GM18867 (cell line): Measurements from ENCODE around the gene RBM33.
"Not testable (repeated sequence)": the region's sequence is repeated elsewhere in the genome, so short reads cannot be mapped to it uniquely, and the experiment has no call there.

ENCODE experiments used
- ATAC-seq: cut with Tn5 transposase; IDR thresholded peaks from one replicate; pipeline ENCODE4 v1.9.1; 2021; ENCODE audit warnings: mild to moderate bottlenecking, moderate library complexity; ENCODE audit not compliant: unreplicated experiment

Gene RBM33

DNA sequence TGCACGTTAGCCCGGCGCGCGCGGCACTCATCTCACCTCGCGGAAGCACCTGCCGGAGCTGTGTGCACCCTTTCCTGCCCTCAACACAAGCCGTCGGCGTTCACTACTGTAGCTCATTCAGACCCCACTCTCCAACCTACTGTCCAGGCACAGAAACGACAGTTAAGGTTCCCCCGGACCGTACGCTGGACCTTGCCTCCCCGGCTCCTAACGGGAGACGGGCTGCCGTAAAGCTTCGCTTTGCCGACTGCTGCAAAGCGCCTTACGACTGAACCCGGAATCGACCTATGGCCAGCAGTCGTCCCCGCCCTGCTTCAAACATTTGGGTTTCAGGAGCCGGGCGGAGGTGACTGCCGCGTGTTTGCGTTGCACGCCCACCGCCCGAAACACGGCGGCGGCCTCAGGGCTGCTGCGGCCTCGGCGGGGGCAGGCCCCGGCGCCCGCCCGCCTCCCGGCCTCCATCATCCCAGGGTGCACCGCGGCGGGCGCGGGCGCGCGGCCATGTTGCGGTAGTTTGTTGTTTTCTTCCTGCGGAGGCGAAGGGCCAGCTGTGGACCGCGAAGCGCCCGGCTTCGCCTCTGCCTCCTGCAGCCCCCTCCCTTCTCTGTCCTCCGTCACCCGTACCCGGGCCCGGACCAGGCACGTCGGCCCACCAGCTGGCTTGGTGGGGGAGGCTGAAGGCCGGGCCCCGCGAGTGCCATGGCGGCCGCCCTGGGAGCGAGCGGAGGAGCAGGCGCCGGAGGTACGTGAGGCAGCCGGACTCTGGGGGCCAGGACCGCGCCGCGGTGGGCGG lies at the start of gene RBM33:
Gene RBM33, plus strand, starts transcription at position 484 of the 793 bp plus-strand sequence. Its CDS starts 216 bp downstream, at position 700.
- ATAC-seq = peak; percentile 80

DNA sequence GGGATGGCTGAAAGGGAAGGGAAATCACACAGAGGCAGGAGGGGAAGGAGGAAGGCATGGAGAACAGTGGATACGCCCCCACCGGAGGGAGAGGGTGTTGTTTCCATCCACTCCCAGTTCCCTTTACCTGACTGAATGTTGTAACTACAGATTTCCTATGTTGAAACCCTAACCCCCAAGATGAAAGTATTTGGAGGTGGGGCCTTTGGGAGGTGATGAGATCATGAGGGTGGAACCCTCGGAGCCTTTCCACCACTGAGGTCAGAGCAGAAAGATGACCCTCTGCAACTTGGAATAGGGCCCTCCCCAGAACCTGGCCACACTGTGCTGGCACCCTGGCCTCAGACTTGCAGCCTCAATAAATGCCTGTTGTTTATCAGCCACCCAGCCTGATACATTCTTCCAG lies 49.5 kb upstream of the RBM33 start:
- no peak for ATAC-seq

- no peak for ATAC-seq
These were observed 46.7 kb upstream of the RBM33 start for GRCh38 chr7:155597753-155598140.

DNA sequence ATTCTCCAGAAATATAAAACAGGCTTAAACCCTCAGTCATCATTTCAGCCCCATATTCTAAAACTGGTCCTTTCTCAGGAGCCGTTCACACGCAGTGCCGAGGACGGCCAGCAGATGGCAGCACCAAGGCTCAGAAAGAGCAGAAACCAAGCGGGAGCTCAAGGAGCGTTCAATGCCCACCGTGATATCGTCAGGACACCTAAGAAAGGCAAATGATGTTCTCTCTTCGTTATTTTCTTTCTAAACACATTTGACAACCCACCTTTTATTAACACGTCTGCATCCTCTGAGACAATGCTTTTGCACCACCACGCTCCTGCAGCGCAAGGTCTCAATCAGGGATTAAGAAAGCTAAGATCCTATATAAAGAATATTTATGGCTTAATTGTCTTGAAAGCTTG lies 45.7 kb upstream of the RBM33 start:
- ATAC-seq = peak; percentile 70

DNA sequence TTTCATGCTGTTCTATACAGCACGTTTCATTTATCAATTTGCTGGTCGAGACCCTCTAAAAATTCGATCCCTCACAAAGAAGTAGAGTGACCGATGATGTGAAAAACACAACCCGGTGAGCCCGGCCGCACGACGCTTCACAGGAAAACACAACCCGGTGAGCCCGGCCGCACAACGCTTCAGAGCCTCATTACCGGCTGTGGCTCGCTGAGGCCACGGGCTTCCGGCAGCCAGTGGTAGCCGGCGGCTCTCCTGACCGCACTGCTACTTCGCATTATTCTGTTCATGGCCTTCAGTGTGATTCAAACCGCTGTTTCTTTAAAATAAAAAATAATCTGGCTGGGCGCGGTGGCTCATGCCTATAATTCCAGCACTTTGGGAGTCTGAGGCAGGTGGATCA lies 42.3 kb upstream of the RBM33 start:
- no peak for ATAC-seq

DNA sequence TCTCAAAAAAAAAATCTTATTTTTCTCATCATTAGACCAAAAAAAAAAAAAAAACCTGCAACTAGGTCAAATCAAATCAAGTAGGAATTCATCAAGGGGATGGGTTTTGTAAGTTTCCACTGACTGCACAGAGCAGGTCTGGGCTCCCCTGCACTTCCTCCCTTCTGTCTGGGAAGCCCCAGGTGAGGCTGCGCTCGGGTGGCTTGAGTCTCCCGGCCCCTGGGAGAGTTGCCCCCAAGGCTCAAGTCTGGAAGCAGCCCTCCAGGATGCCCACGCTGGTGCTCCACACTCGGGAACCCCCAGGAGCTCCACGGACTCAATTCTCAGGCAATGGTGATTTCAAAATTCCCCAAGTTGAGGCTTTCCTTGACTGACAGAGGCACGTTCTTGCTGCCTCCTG lies 41.7 kb upstream of the RBM33 start:
- ATAC-seq = no peak

- ATAC-seq = no peak
These were observed 41.1 kb upstream of the RBM33 start for GRCh38 chr7:155603205-155603857.

- ATAC-seq = no peak
These were observed 40.5 kb upstream of the RBM33 start for GRCh38 chr7:155603858-155604503.

DNA sequence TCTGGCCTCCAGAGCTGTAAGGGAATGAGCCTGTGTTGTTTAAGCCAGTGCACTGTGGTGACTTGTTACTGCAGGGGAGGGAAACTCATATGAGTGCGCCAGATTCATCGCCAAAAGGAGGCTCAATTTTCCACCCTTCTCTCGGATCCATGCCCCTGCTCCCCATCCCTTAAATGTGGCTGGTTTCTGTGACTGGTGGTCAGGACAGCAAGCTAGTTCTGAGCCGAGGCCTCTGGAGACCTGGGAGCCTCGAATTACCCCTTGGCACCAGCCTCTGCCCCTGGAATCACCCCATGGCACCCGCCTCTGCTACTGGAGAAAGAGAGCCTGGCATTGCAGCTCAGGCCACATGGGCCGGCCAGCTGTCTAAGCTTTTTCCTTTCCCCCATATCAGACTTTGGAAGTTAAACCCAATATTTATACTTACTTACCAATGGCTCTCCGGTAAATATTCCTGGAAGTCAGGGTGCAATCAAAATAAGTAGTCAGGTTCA lies 39.9 kb upstream of the RBM33 start:
- no peak for ATAC-seq

- ATAC-seq = no peak
These were observed 35.3 kb upstream of the RBM33 start for GRCh38 chr7:155609185-155609584.

DNA sequence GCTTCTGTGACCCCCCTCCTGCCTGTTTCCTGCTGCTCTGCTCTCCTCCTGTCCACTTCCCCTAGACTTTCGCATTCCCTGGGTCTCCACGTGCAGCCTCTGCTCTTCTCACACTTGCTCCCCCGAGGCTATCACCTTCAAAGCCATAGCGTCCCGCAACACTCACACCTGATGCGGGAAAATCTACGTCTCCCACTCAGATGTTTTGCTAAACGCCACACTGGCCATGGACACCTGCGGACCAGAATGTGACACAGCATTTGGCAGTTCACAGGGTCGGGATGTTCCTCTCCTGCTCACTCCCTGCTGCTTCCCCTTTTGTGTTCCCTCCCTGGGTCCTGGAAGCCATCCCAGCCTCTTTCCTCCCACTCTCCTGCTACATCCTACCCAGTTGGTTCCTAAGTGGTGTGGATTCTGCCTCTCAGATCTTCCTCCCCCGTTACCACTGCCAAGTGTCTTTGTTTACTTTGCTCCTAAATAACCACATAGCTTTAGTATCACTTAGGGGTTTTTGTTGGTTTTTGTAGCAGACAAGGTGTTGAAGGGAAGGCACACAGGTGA lies 33.7 kb upstream of the RBM33 start:
- no peak for ATAC-seq

DNA sequence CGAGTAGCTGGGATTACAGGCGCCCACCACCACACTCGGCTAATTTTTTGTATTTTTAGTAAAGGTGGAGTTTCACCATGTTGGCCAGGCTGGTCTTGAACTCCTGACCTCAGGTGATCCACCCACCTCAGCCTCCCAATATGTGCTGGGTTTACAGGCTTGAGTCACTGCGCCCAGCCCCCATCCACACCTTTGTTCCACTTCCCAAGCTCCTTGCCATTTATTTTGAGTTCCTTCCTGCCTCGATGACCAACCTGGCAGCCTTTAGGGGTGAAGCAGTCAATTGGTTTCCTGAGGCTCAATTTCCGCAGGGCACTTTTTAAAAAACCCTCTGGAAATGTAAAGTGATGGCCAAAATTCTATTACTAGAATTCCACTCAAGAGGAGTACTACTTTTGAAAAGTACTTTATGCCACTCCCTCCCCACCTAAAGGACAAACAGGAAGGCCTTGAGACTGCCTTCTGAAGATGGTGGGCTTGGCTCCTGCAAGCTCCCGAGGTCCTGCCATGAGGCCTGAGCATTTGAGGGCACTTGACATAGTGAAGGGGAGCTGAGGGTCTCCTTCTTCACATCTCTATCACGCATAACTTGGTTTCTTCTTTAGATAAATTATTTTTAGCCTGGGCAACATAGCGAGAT lies 32.5 kb upstream of the RBM33 start:
- ATAC-seq = no peak

- no peak for ATAC-seq
These were observed 31.8 kb upstream of the RBM33 start for GRCh38 chr7:155612658-155613057.

DNA sequence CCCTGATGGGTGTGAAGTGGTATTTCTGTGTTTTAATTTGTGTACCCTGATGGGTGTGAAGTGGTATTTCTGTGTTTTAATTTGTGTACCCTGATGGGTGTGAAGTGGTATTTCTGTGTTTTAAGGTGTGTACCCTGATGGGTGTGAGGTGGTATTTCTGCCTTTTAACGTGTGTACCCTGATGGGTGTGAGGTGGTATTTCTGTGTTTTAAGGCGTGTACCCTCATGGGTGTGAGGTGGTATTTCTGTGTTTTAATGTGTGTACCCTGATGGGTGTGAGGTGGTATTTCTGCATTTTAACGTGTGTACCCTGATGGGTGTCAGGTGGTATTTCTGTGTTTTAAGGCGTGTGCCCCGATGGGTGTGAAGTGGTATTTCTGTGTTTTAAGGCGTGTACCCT lies 29.4 kb upstream of the RBM33 start:
- not testable (repeated sequence) for ATAC-seq

DNA sequence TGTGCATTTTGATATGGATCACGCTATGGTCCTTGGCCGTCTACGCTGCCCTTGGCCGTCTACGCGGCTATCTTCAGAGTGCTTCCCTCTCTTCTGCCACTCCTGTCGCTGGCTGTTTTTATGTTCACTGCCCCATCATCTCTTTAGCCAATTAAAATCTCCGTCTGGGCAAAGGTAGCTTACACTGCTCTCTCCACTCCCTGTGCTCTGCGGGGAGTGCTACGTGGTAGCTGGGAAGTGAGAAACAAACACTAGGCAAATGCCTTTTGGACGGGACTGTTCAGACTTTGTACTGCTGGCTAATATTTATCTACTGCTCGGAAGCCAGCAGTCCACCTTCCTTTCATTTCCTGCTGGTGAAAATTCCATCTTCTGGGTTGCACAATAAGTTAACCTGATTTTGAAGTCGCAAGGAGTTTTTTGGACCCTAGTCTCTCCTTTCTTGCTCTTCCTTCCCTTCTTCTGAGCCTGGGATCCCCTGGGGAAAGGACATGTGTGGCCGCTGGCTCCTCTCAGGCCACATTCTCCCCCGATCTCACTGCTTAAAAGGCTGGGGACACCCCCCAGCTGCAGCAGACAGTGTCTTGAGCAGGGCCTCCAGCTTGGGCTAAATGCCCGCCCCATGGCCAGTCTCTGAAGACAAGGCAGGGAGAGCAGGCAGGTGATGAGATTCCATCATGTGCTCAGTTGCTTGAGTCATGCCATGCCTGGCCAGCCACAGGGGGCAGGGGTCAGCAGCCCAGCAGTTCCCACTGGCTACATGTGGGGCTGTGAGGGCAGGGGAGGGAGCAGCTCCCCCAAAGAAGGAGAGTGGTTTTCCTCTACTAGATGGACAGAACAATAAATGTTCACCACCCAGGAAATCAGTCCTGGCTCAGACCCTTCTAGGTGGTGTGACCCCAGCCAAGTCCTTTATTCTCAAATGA lies 25.5 kb upstream of the RBM33 start:
- ATAC-seq = no peak

- ATAC-seq = no peak
These were observed 24.7 kb upstream of the RBM33 start for GRCh38 chr7:155619634-155620271.

GRCh38 chr7:155620497-155620896 lies 24.0 kb upstream of the RBM33 start:
- no peak for ATAC-seq

DNA sequence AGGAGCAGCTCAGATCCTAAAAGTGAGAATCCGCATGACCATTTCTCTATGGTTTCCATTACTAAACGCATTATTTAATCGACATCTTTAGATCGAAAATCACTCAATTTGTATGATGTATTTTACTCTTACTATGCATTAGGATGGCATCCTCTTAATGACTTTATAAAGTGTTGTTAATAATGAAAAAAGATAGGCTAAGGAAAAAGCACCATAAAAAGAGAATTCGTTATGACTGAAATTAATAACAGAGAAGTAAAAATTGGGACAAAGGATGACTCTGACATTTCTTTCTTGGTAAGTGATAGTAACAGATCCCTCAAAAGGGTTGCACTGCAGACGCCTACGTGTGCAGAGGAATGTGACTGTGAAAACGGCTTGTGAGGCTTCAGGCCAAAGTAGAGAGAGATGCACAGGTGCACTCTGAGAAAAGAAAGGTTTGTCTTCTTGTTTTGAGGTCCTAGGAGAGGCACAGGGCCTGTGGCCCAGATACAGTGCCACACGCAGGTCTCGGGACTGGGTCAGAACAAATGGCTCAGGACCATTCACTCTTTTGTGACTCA lies 23.0 kb upstream of the RBM33 start:
- no peak for ATAC-seq

DNA sequence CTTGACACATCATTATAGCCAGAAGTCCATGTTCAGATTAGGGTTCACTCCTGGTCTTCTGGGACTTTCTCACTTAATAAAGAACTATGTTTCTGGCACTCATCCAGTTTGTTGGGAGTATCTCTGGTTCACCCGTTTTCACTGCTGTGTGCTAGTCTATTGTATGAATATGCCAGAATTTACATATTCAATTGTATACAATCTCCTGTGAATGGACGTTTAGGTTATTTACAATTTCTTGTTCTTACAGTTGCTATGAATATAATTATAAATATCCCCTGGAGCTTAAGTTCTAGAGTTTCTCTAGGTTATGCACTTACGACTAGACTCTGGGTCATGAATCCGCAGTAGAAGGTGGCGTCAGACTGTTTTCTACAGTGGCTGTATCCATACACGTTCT lies 20.0 kb upstream of the RBM33 start:
- ATAC-seq = no peak
